Activated T-cell treated with anti-CD3 and anti-CD28 coated beads for 48 hours (primary cell): ENCODE measurements around the gene IGF2BP3.
"Not testable (repeated sequence)": the region's sequence is repeated elsewhere in the genome, so short reads cannot be mapped to it uniquely, and the experiment has no call there.

ENCODE experiments used
- DNase-seq: peaks from one replicate; pipeline ENCODE4 v3.0.0-alpha.2; 2020; ENCODE audit warnings: low read depth

Gene IGF2BP3

GRCh38 chr7:23422384-23422783 is 47.9 kb downstream of the IGF2BP3 start:
- no peak for DNase-seq

GRCh38 chr7:23419845-23420244 is 50.4 kb downstream of the IGF2BP3 start:
- no peak for DNase-seq

- no peak for DNase-seq
Measured at GRCh38 chr7:23419160-23419559, 51.1 kb downstream of the IGF2BP3 start.

GRCh38 chr7:23418046-23418445 is 52.2 kb downstream of the IGF2BP3 start:
- no peak for DNase-seq

- DNase-seq = no peak
Measured at GRCh38 chr7:23415198-23415597, 55.1 kb downstream of the IGF2BP3 start.

- DNase-seq = no peak
Measured at GRCh38 chr7:23410446-23411183, 59.7 kb downstream of the IGF2BP3 start.

- DNase-seq = not testable (repeated sequence)
Measured at GRCh38 chr7:23406564-23406963, 63.7 kb downstream of the IGF2BP3 start.

GRCh38 chr7:23405240-23405618 is 65.1 kb downstream of the IGF2BP3 start:
- no peak for DNase-seq

- no peak for DNase-seq
Measured at GRCh38 chr7:23404546-23405239, 65.6 kb downstream of the IGF2BP3 start.

GRCh38 chr7:23403970-23404369 is 66.3 kb downstream of the IGF2BP3 start:
- no peak for DNase-seq

- not testable (repeated sequence) for DNase-seq
Measured at GRCh38 chr7:23398090-23398489, 72.2 kb downstream of the IGF2BP3 start.

- no peak for DNase-seq
Measured at GRCh38 chr7:23397241-23397640, 73.0 kb downstream of the IGF2BP3 start.

GRCh38 chr7:23396222-23397015 is 73.9 kb downstream of the IGF2BP3 start:
- DNase-seq = no peak

- DNase-seq = no peak
Measured at GRCh38 chr7:23394488-23395171, 75.7 kb downstream of the IGF2BP3 start.

GRCh38 chr7:23393636-23394035 is 76.7 kb downstream of the IGF2BP3 start:
- no peak for DNase-seq

GRCh38 chr7:23389701-23390100 is 80.6 kb downstream of the IGF2BP3 start:
- no peak for DNase-seq

GRCh38 chr7:23387583-23387982 is 82.7 kb downstream of the IGF2BP3 start:
- no peak for DNase-seq

GRCh38 chr7:23385140-23385539 is 85.2 kb downstream of the IGF2BP3 start:
- DNase-seq = no peak

- no peak for DNase-seq
Measured at GRCh38 chr7:23383225-23383624, 87.1 kb downstream of the IGF2BP3 start.

GRCh38 chr7:23380961-23381360 is 89.3 kb downstream of the IGF2BP3 start:
- no peak for DNase-seq

- no peak for DNase-seq
Measured at GRCh38 chr7:23380556-23380955, 89.7 kb downstream of the IGF2BP3 start.

GRCh38 chr7:23378996-23379395 is 91.3 kb downstream of the IGF2BP3 start:
- DNase-seq = no peak
